Activated CD4-positive, alpha-beta T cell treated with anti-CD3 and anti-CD28 coated beads for 36 hours (primary cell): Measurements from ENCODE around the gene CMIP. TPM values are rescaled to one million over a fixed set of nuclear protein-coding genes. Genes with fewer than 3 reads are reported as not detected.
"Not testable (repeated sequence)": the region's sequence is repeated elsewhere in the genome, so short reads cannot be mapped to it uniquely, and the experiment has no call there.

Experiments used
- ATAC-seq: fragments of 200-7000 bp; cut with Tn5 transposase; one replicate; pipeline ENCODE4 v1.10.0; 2021; ENCODE audit warnings: mild to moderate bottlenecking, moderate library complexity
- CTCF ChIA-PET: fragments of 350-600 bp; sonication (Branson Sonifier 250); formaldehyde crosslinking; loops from one replicate; lab custom pipeline; 2021; ENCODE audit warnings: antibody characterized with exemption; lab: Charles Lee
- POLR2A ChIA-PET: fragments of 350-600 bp; sonication (Branson Sonifier 250); formaldehyde crosslinking; loops from one replicate; lab custom pipeline; 2021; ENCODE audit warnings: antibody characterized with exemption, inconsistent platforms; lab: Charles Lee
- DNase-seq: peaks from one replicate; pipeline ENCODE4 v3.0.0-alpha.2; 2020
- H3K27ac Mint-ChIP-seq: one replicate; pipeline ENCODE4 v1.8.0; 2021; ENCODE audit warnings: mixed read lengths
- H3K27me3 Mint-ChIP-seq: one replicate; pipeline ENCODE4 v1.8.0; 2021; ENCODE audit warnings: mixed read lengths
- H3K36me3 Mint-ChIP-seq: one replicate; pipeline ENCODE4 v1.8.0; 2021; ENCODE audit warnings: low read depth, mixed read lengths
- H3K4me1 Mint-ChIP-seq: one replicate; pipeline ENCODE4 v1.8.0; 2021; ENCODE audit warnings: mixed read lengths
- H3K4me3 Mint-ChIP-seq: one replicate; pipeline ENCODE4 v1.8.0; 2021; ENCODE audit warnings: mild to moderate bottlenecking, moderate library complexity, mixed read lengths
- H3K9me3 Mint-ChIP-seq: one replicate; pipeline ENCODE4 v1.8.0; 2021; ENCODE audit warnings: low read depth, mixed read lengths
- intact Hi-C, 2 experiments: fragments of 100-400 bp; cut with DNase I in 1 of 2; cut with micrococcal nuclease in 1 of 2; formaldehyde crosslinking; loops; one replicate each; pipeline versions ENCODE4 v1.14.2 to v1.15.1; 2022 to 2024; cut with DNase I, micrococcal nuclease
- total RNA-seq, 2 experiments: library from RNA; stranded (reverse); gene quantifications; one replicate each; pipeline ENCODE4 v1.2.3, GENCODE V29; 2021

The CMIP gene
- total RNA-seq, 2 experiments from 2014 or later = 39.1 to 40.3 TPM

GRCh38 chr16:81686391-81687130 lies 242.0 kb downstream of the CMIP start:
- CTCF ChIA-PET = interaction anchor here (0.6 to 0.7 kb wide), 3 partner anchors 10 to 471 kb away, joined by 3 read pairs; no protein-coding TSS in a partner anchor

DNA sequence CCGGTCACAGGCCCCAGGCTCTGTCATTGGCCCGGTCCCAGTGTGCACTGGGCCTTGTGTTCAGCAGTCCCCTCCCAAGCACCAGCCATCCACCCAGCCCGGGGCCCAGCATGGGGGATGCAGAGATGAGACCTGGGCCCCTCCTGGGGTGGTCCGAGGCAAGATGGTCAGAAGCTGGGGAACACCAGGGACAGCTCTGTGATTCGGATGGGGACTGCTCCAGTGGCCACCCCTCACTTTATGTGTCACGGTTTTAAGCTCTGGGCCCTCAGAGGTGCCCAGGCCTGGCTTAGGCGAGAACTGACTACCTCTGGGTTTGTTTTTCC lies 242.5 kb downstream of the CMIP start:
- intact Hi-C loops = no loop called here
- CTCF ChIA-PET = interaction anchor here (0.6 kb wide), 1 partner anchor 267 kb away, joined by 3 read pairs; no protein-coding TSS in a partner anchor
- H3K27me3 Mint-ChIP-seq = no peaks in the 10 kb centered on the region
- H3K27ac Mint-ChIP-seq = no peak overlapping the region
- DNase-seq (no peak), ATAC-seq (no peak)
- POLR2A ChIA-PET = no interaction called here
- H3K36me3 Mint-ChIP-seq = no peaks in the 10 kb centered on the region
- H3K9me3 Mint-ChIP-seq = no peaks in the 10 kb centered on the region
- H3K4me1 Mint-ChIP-seq = peaks cover 13% of the 10 kb centered on the region
- H3K4me3 Mint-ChIP-seq = no peak overlapping the region

More at GRCh38 chr16:81686391-81687130, 242.0 kb downstream of the CMIP start:
- Mint-ChIP-seq H3K4me1 (peaks cover 13% of the 10 kb centered on the region), H3K27ac (no peak overlapping the region), H3K27me3 (no peaks in the 10 kb centered on the region), H3K4me3 (no peak overlapping the region), H3K9me3 (no peaks in the 10 kb centered on the region), H3K36me3 (no peaks in the 10 kb centered on the region)
- DNase-seq (no peak), ATAC-seq (no peak)
- intact Hi-C loops = no loop called here
- POLR2A ChIA-PET = no interaction called here

GRCh38 chr16:81688182-81688581 lies 243.6 kb downstream of the CMIP start:
- CTCF ChIA-PET = interaction anchor here (1.0 kb wide), 1 partner anchor 9 kb away, joined by 3 read pairs; no protein-coding TSS in a partner anchor
- peak overlapping the region; percentile 55 for H3K27ac Mint-ChIP-seq
- DNase-seq (peak; percentile 72), ATAC-seq (peak; percentile 96)
- no peak overlapping the region for H3K4me3 Mint-ChIP-seq
- H3K36me3 Mint-ChIP-seq = peaks cover 5% of the 10 kb centered on the region
- intact Hi-C loops = no loop called here
- H3K27me3 Mint-ChIP-seq = no peaks in the 10 kb centered on the region
- H3K9me3 Mint-ChIP-seq = no peaks in the 10 kb centered on the region
- POLR2A ChIA-PET = no interaction called here
- H3K4me1 Mint-ChIP-seq = peaks cover 13% of the 10 kb centered on the region

DNA sequence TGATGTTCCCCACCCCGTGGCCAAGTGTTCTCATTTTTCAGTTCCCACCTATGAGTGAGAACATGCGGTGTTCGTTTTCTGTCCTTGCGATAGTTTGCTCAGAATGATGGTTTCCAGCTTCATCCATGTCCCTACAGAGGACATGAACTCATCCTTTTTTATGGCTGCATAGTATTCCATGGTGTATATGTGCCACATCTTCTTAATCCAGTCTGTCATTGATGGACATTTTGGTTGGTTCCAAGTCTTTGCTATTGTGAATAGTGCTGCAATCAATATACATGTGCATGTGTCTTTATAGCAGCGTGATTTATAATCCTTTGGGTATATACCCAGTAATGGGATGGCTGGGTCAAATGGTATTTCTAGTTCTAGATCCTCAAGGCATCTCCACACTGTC lies 244.2 kb downstream of the CMIP start:
- H3K4me1 Mint-ChIP-seq = peaks cover 13% of the 10 kb centered on the region
- intact Hi-C loops, H3K4me3 Mint-ChIP-seq, H3K27me3 Mint-ChIP-seq, H3K36me3 Mint-ChIP-seq, POLR2A ChIA-PET, ATAC-seq, DNase-seq, H3K27ac Mint-ChIP-seq, H3K9me3 Mint-ChIP-seq: not testable (repeated sequence)
- CTCF ChIA-PET = interaction anchor here (1.0 kb wide), 1 partner anchor 8 kb away, joined by 3 read pairs; no protein-coding TSS in a partner anchor

- DNase-seq = no peak
- Mint-ChIP-seq H3K9me3 (no peaks in the 10 kb centered on the region), H3K27me3 (no peaks in the 10 kb centered on the region), H3K4me3 (no peak overlapping the region), H3K4me1 (peaks cover 10% of the 10 kb centered on the region), H3K27ac (no peak overlapping the region), H3K36me3 (peaks cover 9% of the 10 kb centered on the region)
- ATAC-seq = no peak
- POLR2A ChIA-PET = no interaction called here
- CTCF ChIA-PET = no interaction called here
- intact Hi-C loops = no loop called here
Observed at GRCh38 chr16:81692021-81692420, 247.4 kb downstream of the CMIP start.

DNA sequence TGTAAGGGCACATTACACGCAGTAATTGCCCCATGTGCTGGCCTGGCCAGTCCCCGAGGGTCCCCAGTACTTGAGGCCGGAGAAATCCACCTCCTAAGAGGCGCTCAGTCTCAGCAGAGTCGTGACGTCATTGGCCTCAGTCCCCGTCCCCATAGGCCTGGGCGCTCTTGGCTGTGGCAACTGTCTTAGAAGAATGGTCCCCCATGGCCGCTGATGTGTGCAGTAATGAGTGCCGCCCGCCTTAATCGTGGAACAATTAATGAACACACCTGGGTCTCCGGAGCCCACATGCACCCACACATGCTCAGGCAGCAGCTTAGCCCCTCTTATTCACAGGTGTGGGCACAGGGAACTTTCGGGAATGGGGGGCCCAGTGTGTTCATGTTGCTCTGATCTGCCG lies 248.0 kb downstream of the CMIP start:
- CTCF ChIA-PET = no interaction called here
- intact Hi-C loops = no loop called here
- Mint-ChIP-seq H3K27me3 (no peaks in the 10 kb centered on the region), H3K9me3 (no peaks in the 10 kb centered on the region), H3K36me3 (peaks cover 9% of the 10 kb centered on the region), H3K4me1 (peaks cover 9% of the 10 kb centered on the region), H3K27ac (no peak overlapping the region), H3K4me3 (no peak overlapping the region)
- DNase-seq (no peak), ATAC-seq (no peak)
- POLR2A ChIA-PET = no interaction called here

GRCh38 chr16:81693041-81693743 lies 248.6 kb downstream of the CMIP start:
- Mint-ChIP-seq H3K4me1 (peaks cover 2% of the 10 kb centered on the region), H3K27ac (peak overlapping the region; percentile 0), H3K36me3 (peaks cover 9% of the 10 kb centered on the region), H3K27me3 (no peaks in the 10 kb centered on the region), H3K9me3 (no peaks in the 10 kb centered on the region), H3K4me3 (no peak overlapping the region)
- intact Hi-C loops = no loop called here
- ChIA-PET POLR2A (no interaction called here), CTCF (interaction anchor here (0.6 to 1.0 kb wide), 2 partner anchors 289 to 466 kb away, joined by 3 read pairs; no protein-coding TSS in a partner anchor)
- no peak for ATAC-seq
- no peak for DNase-seq

DNA sequence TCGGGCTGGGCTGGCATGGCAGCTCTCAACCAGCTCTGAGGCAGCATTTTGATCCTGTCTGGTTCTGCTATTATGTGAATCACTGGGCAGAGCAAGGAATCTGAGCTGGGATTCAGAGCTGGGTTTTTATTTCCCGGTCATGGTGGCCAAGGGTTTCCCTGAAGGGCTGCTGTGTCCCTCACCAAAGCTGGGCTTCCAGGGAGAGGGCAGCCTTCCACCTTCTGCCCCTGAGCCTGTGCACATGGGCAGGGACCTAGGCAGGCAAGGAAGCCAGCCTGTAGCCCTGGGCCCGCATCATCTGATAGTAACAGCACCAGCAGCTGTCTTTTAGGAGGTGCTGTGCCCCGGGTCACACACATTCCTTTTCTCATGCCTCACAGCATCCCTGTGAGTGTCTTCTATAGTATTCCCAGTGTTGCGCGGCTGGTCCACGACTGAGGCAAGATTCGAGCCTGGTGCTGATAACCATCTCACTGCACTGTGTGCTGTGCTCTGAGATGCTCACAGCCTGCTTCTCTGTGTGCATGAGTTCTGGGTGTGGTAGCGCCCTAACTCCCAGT lies 249.2 kb downstream of the CMIP start:
- POLR2A ChIA-PET = no interaction called here
- ATAC-seq (no peak), DNase-seq (no peak)
- H3K27me3 Mint-ChIP-seq = no peaks in the 10 kb centered on the region
- CTCF ChIA-PET = interaction anchor here (0.6 to 1.0 kb wide), 2 partner anchors 290 to 466 kb away, joined by 3 read pairs; no protein-coding TSS in a partner anchor
- peaks cover 9% of the 10 kb centered on the region for H3K36me3 Mint-ChIP-seq
- no peaks in the 10 kb centered on the region for H3K9me3 Mint-ChIP-seq
- intact Hi-C loops = no loop called here
- H3K4me3 Mint-ChIP-seq = no peak overlapping the region
- no peaks in the 10 kb centered on the region for H3K4me1 Mint-ChIP-seq
- H3K27ac Mint-ChIP-seq = peak overlapping the region; percentile 42

DNA sequence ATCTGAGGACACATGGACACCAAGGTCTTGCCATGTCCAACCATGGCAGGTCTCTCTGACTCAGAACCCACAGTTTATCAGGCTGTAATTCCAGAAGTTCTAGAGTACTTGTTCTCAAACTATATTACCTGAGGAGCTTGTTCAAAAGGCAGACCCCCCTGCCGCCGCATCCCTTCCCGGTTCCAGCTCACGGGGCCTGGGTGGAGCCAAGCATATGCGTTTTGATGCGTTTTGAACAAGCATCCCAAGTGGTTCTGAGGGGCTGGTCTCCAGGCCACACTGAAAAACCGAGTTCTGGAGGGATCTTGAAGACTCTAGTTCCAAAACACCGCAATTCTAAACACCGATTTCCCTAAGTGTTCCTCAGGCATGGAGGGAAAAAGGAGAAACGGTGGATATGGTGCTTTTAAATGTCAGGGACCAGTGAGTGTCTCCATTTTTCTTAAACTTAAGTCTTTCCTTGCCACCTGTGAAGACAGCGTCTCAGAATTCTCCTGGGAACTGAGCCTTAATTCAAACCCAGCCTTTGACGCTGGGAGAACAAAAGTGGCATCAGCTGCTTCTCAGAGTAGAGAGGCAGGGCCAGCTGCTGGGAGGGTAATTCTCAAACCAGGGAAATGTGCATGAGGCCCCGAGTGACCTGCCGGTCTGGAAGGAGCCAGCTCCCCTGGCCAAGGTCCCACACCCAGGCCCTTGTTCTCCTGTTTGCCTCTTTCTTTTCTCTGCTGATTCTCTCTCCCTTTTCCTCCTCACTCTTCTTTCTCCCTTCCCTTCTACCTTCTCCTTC lies 250.1 kb downstream of the CMIP start:
- ChIA-PET CTCF (interaction anchor here (1.3 kb wide), 1 partner anchor 73 kb away, joined by 7 read pairs; no protein-coding TSS in a partner anchor), POLR2A (interaction anchor here (0.6 kb wide), 1 partner anchor 1923 kb away, joined by 3 read pairs; no protein-coding TSS in a partner anchor)
- DNase-seq = no peak
- no peak for ATAC-seq
- no peaks in the 10 kb centered on the region for H3K27me3 Mint-ChIP-seq
- peak overlapping the region; percentile 63 for H3K27ac Mint-ChIP-seq
- H3K4me1 Mint-ChIP-seq = no peaks in the 10 kb centered on the region
- H3K9me3 Mint-ChIP-seq = no peaks in the 10 kb centered on the region
- intact Hi-C loops = no loop called here
- no peak overlapping the region for H3K4me3 Mint-ChIP-seq
- H3K36me3 Mint-ChIP-seq = peaks cover 9% of the 10 kb centered on the region

DNA sequence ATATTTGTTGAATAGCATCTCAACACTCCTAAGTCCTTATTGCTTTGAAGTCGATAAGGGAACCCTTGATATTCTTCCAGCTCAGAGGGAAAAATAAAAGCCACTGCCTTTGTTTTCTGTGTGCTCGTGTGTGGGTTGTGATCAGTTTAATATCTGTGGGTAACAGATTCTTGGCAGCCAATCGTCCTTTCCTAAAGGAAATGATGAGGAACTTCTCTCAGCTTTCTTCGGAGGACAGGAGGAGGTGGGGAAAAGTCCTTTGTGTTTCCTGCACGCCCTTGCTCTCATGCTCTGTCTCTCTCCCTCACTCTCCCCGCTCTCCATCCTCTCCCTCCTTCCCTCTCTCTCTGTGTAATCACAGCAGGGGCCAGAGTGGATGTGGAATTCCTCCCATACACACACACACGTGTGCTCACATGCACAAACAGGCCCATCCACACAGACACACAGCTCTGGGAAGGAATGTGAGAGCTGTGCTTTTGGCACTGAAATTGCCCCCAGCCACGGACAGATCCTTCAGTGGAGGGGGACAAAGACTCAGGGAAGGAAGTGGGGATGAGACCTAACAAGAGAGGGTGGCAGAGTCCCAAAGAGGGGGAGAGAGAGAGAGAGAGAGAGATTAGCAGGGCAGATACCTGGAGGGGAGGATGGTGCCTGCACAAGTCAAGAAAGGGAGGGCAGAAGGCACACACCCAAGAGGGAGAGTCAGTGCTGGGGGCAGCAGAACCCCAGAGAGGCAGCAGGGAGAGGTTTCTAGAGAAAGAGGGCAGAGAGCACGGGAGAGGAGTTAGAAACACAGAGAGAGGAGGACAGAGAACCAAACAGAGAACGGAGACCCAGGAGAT lies 250.9 kb downstream of the CMIP start:
- Mint-ChIP-seq H3K27me3 (no peaks in the 10 kb centered on the region), H3K27ac (peak overlapping the region; percentile 63), H3K9me3 (no peaks in the 10 kb centered on the region), H3K36me3 (peaks cover 9% of the 10 kb centered on the region), H3K4me1 (no peaks in the 10 kb centered on the region), H3K4me3 (no peak overlapping the region)
- intact Hi-C loops = no loop called here
- ChIA-PET CTCF (interaction anchor here (0.7 to 1.3 kb wide), 2 partner anchors 73 to 295 kb away, joined by 3 to 7 read pairs; no protein-coding TSS in a partner anchor), POLR2A (interaction anchor here (0.6 kb wide), 1 partner anchor 1923 kb away, joined by 3 read pairs; no protein-coding TSS in a partner anchor)
- DNase-seq (no peak), ATAC-seq (no peak)
